Measurements from ENCODE around the gene ZNG1F.
"Not testable (repeated sequence)": the region's sequence is repeated elsewhere in the genome, so short reads cannot be mapped to it uniquely, and the experiment has no call there.

ZNG1F gene

GRCh38 chr9:41141878-41142277 lies 47.2 kb downstream of the ZNG1F start:
- H3K4me3 Mint-ChIP-seq; H3K9me3 Mint-ChIP-seq; H3K36me3 Mint-ChIP-seq (ENCODE audit: low read depth): not testable (repeated sequence)

GRCh38 chr9:41128581-41128980 lies 60.5 kb downstream of the ZNG1F start, which contains the start of gene FOXD4L6:
TSS of gene FOXD4L6 (minus strand) at chr9:41128681. CDS start at chr9:41128383, 298 bp downstream.
- not testable (repeated sequence) for H3K36me3 Mint-ChIP-seq (ENCODE audit: low read depth); H3K27ac Mint-ChIP-seq; DNase-seq; H3K4me1 Mint-ChIP-seq; H3K4me3 Mint-ChIP-seq; H3K9me3 Mint-ChIP-seq
- peaks cover 13% of the 10 kb centered on the region for H3K27me3 Mint-ChIP-seq (ENCODE audit: low read depth, poor library complexity)

More at GRCh38 chr9:41141878-41142277, 47.2 kb downstream of the ZNG1F start:
- DNase-seq; H3K27ac Mint-ChIP-seq; H3K27me3 Mint-ChIP-seq (ENCODE audit: low read depth, poor library complexity); H3K4me1 Mint-ChIP-seq: not testable (repeated sequence)

DNA sequence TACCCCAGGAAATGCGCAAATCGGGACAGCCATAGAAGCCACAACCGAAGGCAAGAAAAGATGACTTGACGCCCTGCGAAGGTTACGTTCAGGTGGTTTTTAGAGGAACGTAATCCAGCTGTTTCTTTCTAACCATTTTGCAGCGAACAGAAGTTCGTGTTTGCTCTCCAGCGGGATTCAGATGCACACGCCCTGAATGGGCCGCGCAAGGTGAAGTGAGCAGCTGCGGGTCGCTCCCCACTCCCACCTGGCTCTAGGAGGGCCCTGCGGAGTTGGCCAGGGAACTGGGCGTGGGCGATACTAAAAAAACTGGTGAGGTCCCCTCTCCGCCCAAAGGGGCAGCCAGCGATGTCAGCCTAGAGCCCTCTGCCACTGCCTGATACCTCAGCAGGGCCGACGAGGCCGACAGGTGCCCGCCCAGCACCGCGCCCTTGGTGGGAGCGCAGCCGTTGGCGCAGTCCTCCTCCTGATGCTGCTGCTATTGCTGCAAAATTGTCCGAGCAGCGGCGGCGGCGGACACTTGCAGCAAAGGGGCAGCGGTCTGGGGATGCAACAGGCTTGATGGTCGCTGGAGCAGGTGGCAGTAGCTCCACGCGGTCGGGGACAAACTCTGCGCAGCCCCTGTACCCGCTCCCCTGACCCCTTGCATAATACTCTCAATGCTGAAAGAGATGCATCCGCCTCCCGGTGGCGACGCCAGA lies 62.2 kb downstream of the ZNG1F start:
- H3K36me3 Mint-ChIP-seq (ENCODE audit: low read depth); H3K4me1 Mint-ChIP-seq; DNase-seq; H3K27ac Mint-ChIP-seq; H3K9me3 Mint-ChIP-seq; H3K4me3 Mint-ChIP-seq: not testable (repeated sequence)
- peaks cover 13% of the 10 kb centered on the region for H3K27me3 Mint-ChIP-seq (ENCODE audit: low read depth, poor library complexity)

DNA sequence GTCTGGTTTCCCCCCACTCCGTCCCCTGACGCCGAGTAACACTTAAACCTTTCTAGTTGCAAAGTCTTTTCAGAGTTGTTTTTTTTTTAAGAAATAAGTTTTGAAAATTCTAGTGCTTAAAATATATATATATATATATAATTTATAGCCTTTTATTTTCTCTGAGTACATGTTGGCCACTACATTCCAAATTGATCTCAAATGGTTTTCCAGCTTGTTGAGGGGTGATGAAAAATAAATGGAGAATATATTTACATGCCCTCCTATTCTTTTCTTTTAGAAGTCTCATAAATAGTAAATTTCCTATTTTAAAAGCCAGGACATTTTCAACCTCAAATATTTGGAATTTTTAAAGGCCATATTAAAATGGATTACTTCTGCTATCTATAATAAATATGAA lies 63.2 kb downstream of the ZNG1F start:
- not testable (repeated sequence) for H3K9me3 Mint-ChIP-seq

DNA sequence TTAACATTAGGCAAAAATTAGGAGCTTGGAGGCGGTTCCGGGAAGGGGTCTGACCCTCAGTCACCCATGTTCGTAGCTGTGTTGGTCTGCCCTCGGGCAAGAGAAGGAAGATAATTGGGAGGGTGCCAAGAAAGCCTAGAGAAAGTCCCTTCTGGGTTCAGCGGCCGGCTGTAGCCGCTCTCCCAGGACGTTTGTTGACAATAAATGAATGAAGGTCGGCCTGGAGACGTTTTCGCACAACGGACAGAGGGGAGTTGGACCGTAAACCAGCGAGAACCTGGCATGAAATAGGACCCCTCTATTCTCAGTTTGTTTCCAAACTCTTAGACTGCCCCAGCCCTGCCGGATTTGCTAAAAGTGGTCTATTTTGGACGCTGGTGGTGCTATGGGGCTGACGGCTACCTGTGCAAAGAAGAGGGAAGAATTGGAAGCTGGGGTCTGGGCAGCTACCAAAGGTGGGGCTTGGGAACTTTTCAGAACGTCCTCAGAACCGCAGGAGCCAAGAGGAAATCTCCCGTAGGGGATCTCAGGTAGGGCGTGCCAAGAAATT lies 63.9 kb downstream of the ZNG1F start:
- H3K4me3 Mint-ChIP-seq; H3K36me3 Mint-ChIP-seq (ENCODE audit: low read depth); H3K27ac Mint-ChIP-seq; DNase-seq; H3K4me1 Mint-ChIP-seq; H3K9me3 Mint-ChIP-seq: not testable (repeated sequence)
- H3K27me3 Mint-ChIP-seq (ENCODE audit: low read depth, poor library complexity): peaks cover 13% of the 10 kb centered on the region

More for the DNA sequence above, 63.2 kb downstream of the ZNG1F start:
- H3K4me3 Mint-ChIP-seq; H3K4me1 Mint-ChIP-seq; H3K36me3 Mint-ChIP-seq (ENCODE audit: low read depth); H3K27ac Mint-ChIP-seq; DNase-seq: not testable (repeated sequence)
- peaks cover 13% of the 10 kb centered on the region for H3K27me3 Mint-ChIP-seq (ENCODE audit: low read depth, poor library complexity)

GRCh38 chr9:41124250-41125108 lies 64.6 kb downstream of the ZNG1F start:
- not testable (repeated sequence) for H3K4me3 Mint-ChIP-seq; H3K36me3 Mint-ChIP-seq (ENCODE audit: low read depth); DNase-seq; H3K27ac Mint-ChIP-seq; H3K9me3 Mint-ChIP-seq; H3K4me1 Mint-ChIP-seq
- peaks cover 11% of the 10 kb centered on the region for H3K27me3 Mint-ChIP-seq (ENCODE audit: low read depth, poor library complexity)

DNA sequence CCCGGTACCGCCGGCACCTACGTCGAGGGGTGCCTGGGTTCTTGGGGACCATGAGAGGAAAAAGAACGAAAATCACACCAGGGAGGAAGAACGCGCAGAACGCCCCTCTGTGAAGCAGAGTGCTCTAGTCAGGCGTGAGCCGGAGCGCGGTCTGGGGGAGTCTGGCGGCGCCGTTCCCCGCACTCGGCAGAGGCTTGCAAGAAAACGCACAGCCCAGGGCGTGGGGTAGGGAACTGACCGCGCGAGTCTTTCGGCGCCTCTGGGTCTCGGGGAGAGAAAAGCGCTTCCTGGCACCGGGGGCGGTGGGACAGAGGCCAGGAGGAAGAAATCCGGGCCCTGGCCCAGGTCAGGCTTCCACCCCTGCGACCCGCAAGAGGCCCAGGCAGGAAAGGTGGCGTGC lies 65.3 kb downstream of the ZNG1F start:
- DNase-seq; H3K4me3 Mint-ChIP-seq; H3K9me3 Mint-ChIP-seq; H3K4me1 Mint-ChIP-seq; H3K36me3 Mint-ChIP-seq (ENCODE audit: low read depth); H3K27ac Mint-ChIP-seq: not testable (repeated sequence)
- H3K27me3 Mint-ChIP-seq (ENCODE audit: low read depth, poor library complexity): peaks cover 15% of the 10 kb centered on the region

- H3K4me1 Mint-ChIP-seq; H3K9me3 Mint-ChIP-seq; H3K36me3 Mint-ChIP-seq (ENCODE audit: low read depth); DNase-seq; H3K4me3 Mint-ChIP-seq; H3K27ac Mint-ChIP-seq: not testable (repeated sequence)
- H3K27me3 Mint-ChIP-seq (ENCODE audit: low read depth, poor library complexity): peaks cover 15% of the 10 kb centered on the region
These were observed 65.7 kb downstream of the ZNG1F start for GRCh38 chr9:41123396-41123795.

GRCh38 chr9:41120696-41121095 lies 68.4 kb downstream of the ZNG1F start:
- not testable (repeated sequence) for H3K27ac Mint-ChIP-seq; H3K4me1 Mint-ChIP-seq; H3K4me3 Mint-ChIP-seq; H3K9me3 Mint-ChIP-seq; H3K27me3 Mint-ChIP-seq (ENCODE audit: low read depth, poor library complexity); H3K36me3 Mint-ChIP-seq (ENCODE audit: low read depth); DNase-seq

- H3K36me3 Mint-ChIP-seq (ENCODE audit: low read depth); H3K27me3 Mint-ChIP-seq (ENCODE audit: low read depth, poor library complexity); H3K4me3 Mint-ChIP-seq; H3K4me1 Mint-ChIP-seq; H3K9me3 Mint-ChIP-seq; H3K27ac Mint-ChIP-seq; DNase-seq: not testable (repeated sequence)
These were observed 69.4 kb downstream of the ZNG1F start for GRCh38 chr9:41119719-41120118.

DNA sequence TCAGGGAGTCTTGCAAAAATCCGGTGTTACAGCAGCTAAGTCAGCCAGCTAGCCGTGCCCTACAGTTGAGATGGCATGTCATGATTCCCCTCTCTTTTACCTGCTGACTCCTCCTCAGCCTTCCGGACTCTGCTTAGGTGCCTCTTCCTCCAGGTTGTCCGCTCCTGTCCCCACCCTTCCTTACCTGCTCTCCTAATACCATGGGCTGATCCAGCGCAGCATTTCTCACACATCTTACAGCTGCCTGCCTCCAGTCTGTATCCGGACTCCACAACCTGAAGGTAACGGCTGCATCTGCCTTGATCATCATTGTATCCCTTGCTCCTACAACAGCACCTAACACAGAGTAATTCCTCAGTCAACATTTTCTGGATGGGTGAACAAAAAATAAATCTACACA lies 69.8 kb downstream of the ZNG1F start:
- H3K4me1 Mint-ChIP-seq, H3K9me3 Mint-ChIP-seq: not testable (repeated sequence)

DNA sequence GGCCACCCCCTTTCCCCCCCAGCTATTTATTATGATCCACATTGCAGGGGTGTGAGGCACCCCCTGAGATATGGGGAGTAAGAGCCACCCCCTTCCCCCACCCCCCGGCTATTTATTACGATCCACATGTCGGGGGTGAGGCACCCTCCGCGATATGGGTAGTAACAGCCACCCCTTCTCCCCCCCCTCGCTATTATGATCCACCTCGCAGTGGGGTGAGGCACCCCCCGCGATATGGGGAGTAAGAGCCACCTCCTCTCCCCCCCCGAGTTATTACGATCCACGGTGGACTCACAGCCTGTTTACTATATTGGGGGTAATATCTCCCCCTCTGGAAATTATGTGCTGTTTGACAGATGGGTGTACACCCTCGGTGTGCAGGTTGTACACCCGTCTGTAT lies 75.8 kb downstream of the ZNG1F start:
- not testable (repeated sequence) for H3K4me3 Mint-ChIP-seq; H3K9me3 Mint-ChIP-seq; H3K27ac Mint-ChIP-seq; H3K4me1 Mint-ChIP-seq; H3K36me3 Mint-ChIP-seq (ENCODE audit: low read depth); DNase-seq
- H3K27me3 Mint-ChIP-seq (ENCODE audit: low read depth, poor library complexity): peaks cover 17% of the 10 kb centered on the region

More for the DNA sequence above, 69.8 kb downstream of the ZNG1F start:
- not testable (repeated sequence) for H3K27me3 Mint-ChIP-seq (ENCODE audit: low read depth, poor library complexity); H3K36me3 Mint-ChIP-seq (ENCODE audit: low read depth); DNase-seq; H3K4me3 Mint-ChIP-seq; H3K27ac Mint-ChIP-seq

DNA sequence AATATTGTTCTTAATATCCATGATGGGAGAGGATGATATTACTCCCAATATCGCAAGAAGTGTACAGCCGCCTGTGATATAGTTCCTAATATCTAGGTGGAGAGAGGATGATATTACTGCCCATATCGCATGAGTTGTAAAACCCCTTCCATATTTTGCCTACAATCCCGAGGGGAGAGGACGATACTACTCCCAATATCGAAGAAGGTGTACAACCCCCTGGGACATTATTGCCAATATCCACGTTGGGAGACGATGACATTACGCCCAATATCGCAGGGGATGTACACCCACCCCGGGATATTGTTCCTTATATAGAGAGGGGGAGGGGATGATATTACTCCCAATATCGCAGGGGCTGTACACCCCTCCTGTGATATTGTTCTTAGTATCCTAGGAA lies 77.7 kb downstream of the ZNG1F start:
- peaks cover 22% of the 10 kb centered on the region for H3K27me3 Mint-ChIP-seq (ENCODE audit: low read depth, poor library complexity)
- H3K36me3 Mint-ChIP-seq (ENCODE audit: low read depth): not testable (repeated sequence)

GRCh38 chr9:41110913-41111312 lies 78.2 kb downstream of the ZNG1F start:
- H3K36me3 Mint-ChIP-seq (ENCODE audit: low read depth); H3K9me3 Mint-ChIP-seq; H3K4me1 Mint-ChIP-seq; H3K27ac Mint-ChIP-seq; H3K4me3 Mint-ChIP-seq; DNase-seq: not testable (repeated sequence)
- peaks cover 22% of the 10 kb centered on the region for H3K27me3 Mint-ChIP-seq (ENCODE audit: low read depth, poor library complexity)

More for the DNA sequence above, 77.7 kb downstream of the ZNG1F start:
- H3K9me3 Mint-ChIP-seq, H3K27ac Mint-ChIP-seq, H3K4me1 Mint-ChIP-seq, H3K4me3 Mint-ChIP-seq, DNase-seq: not testable (repeated sequence)

Data from nephron progenitor cell (in vitro differentiated cells).